NT2/D1 (cell line): ENCODE measurements around the gene ZFPL1.

Experiments used
- SUZ12 ChIP-seq: IDR thresholded peaks from 2 replicates; pipeline ENCODE4 v1.6.1; 2011; ENCODE audit not compliant: insufficient read length, insufficient read depth; ENCODE audit errors: extremely low read depth
- YY1 ChIP-seq: IDR thresholded peaks from 2 replicates; pipeline ENCODE4 v1.6.1; 2011; ENCODE audit not compliant: insufficient read length, insufficient read depth
- ZNF274 ChIP-seq: IDR thresholded peaks from 2 replicates; pipeline ENCODE4 v1.6.1; 2011; ENCODE audit warnings: mild to moderate bottlenecking, low read depth, low read length

- TF ChIP-seq YY1: no peak
- no peak for TF ChIP-seq ZNF274
- no peak for TF ChIP-seq SUZ12
Measured at GRCh38 chr11:65069217-65069616, 14.8 kb upstream of the ZFPL1 start.
